ENCODE results near the gene MVB12A. TPM values are rescaled to one million over a fixed set of nuclear protein-coding genes. Genes with fewer than 3 reads are reported as not detected.

The MVB12A gene
- total and polyA plus RNA-seq, 2 experiments from 2014 or later, result 36.6 to 60.3 TPM

- Mint-ChIP-seq H3K36me3 (ENCODE audit: low read depth) (no peaks in the 10 kb centered on the region; the same call in 2 of the 3 replicates), H3K27ac (no peak overlapping the region), H3K4me1 (peaks cover 10% of the 10 kb centered on the region), H3K9me3 (peaks cover 14% of the 10 kb centered on the region), H3K4me3 (no peak overlapping the region), H3K27me3 (ENCODE audit: insufficient read depth, low read depth, poor library complexity) (peaks cover 14% of the 10 kb centered on the region)
- ATAC-seq, result no peak
- Histone ChIP-seq H3K36me3 (ENCODE audit: insufficient read depth) (no peaks in the 10 kb centered on the region), H3K27ac (ENCODE audit: low read depth) (no peak overlapping the region), H3K9me2 (ENCODE audit: insufficient read depth) (no peaks in the 10 kb centered on the region), H3K27me3 (ENCODE audit: insufficient read depth) (peaks cover 10% of the 10 kb centered on the region; the same call in 1 of the 2 replicates), H3K79me2 (replicated peaks; ENCODE audit: insufficient read depth) (no peaks in the 10 kb centered on the region), H4K20me1 (replicated peaks; ENCODE audit: insufficient read depth) (no peaks in the 10 kb centered on the region; the same call in 1 of the 2 replicates), H3K4me2 (no peak overlapping the region), H2AFZ (no peak overlapping the region), H3F3A (replicated peaks; ENCODE audit: low read depth) (peaks cover 20% of the 10 kb centered on the region), H3K4me1 (ENCODE audit: insufficient read depth) (0 out of 2 replicates have a peak, but pooled peaks cover 9% of the 10 kb centered on the region), H3K4me3 (no peak overlapping the region)
- no peak for TF ChIP-seq EZH2phosphoT487 (IDR thresholded peaks at IDR 0.05; ENCODE audit: unreplicated experiment)
- DNase-seq (ENCODE audit: low spot score), result no peak
Measured at GRCh38 chr19:17393002-17393401, 26.8 kb upstream of the MVB12A start.

- Histone ChIP-seq H3K9me2 (ENCODE audit: insufficient read depth) (no peaks in the 10 kb centered on the region), H3K4me1 (ENCODE audit: insufficient read depth) (0 out of 2 replicates have a peak, but pooled peaks cover 9% of the 10 kb centered on the region), H3K4me3 (no peak within 1 kb of the TSS), H3K27ac (ENCODE audit: low read depth) (no peak within 1 kb of the TSS), H3K36me3 (ENCODE audit: insufficient read depth) (no peaks in the 10 kb centered on the region), H2AFZ (no peak within 1 kb of the TSS), H4K20me1 (replicated peaks; ENCODE audit: insufficient read depth) (no peaks in the 10 kb centered on the region; the same call in 1 of the 2 replicates), H3F3A (replicated peaks; ENCODE audit: low read depth) (peaks cover 20% of the 10 kb centered on the region), H3K27me3 (ENCODE audit: insufficient read depth) (peaks cover 10% of the 10 kb centered on the region; the same call in 1 of the 2 replicates), H3K4me2 (no peak within 1 kb of the TSS), H3K79me2 (replicated peaks; ENCODE audit: insufficient read depth) (no peaks in the 10 kb centered on the region)
- peaks cover 17% of the 10 kb centered on the region for H3K27me3 Mint-ChIP-seq (ENCODE audit: insufficient read depth, low read depth, poor library complexity)
- peaks cover 12% of the 10 kb centered on the region for H3K9me3 Mint-ChIP-seq
- peak within 1 kb of the TSS; percentile 56; the same call in 1 of the 3 replicates for H3K4me3 Mint-ChIP-seq
- H3K36me3 Mint-ChIP-seq (ENCODE audit: low read depth), result no peaks in the 10 kb centered on the region; the same call in 2 of the 3 replicates
- peaks cover 10% of the 10 kb centered on the region for H3K4me1 Mint-ChIP-seq
- no peak for TF ChIP-seq JUNB (IDR thresholded peaks at IDR 0.05; ENCODE audit: unreplicated experiment)
- no peak for TF ChIP-seq CREB1 (CRISPR knock-in tag; IDR thresholded peaks at IDR 0.05; ENCODE audit: low read depth)
- no peak for TF ChIP-seq ETS1 (IDR thresholded peaks at IDR 0.05)
- TF ChIP-seq EZH2 (IDR thresholded peaks at IDR 0.05; ENCODE audit: low read depth, unreplicated experiment), result no peak
- DNase-seq (ENCODE audit: low spot score) (peak; percentile 39), ATAC-seq (peak; percentile 1; the same call in 2 of the 3 replicates)
- no peak within 1 kb of the TSS for H3K27ac Mint-ChIP-seq
Measured at GRCh38 chr19:17393914-17394313, 25.9 kb upstream of the MVB12A start, which contains the start of gene CCDC194. Gene CCDC194, minus strand, starts transcription at chr19:17394196. Its CDS starts 38 bp downstream, at chr19:17394158.

- peak; percentile 97 for DNase-seq (ENCODE audit: low spot score)
- 0 out of 2 replicates have a peak, but pooled peaks cover 9% of the 10 kb centered on the region for H3K4me1 ChIP-seq (ENCODE audit: insufficient read depth)
- peaks cover 17% of the 10 kb centered on the region for H3K27me3 Mint-ChIP-seq (ENCODE audit: insufficient read depth, low read depth, poor library complexity)
- no peaks in the 10 kb centered on the region for H3K79me2 ChIP-seq (replicated peaks; ENCODE audit: insufficient read depth)
- H3K27ac Mint-ChIP-seq, result peak overlapping the region; percentile 77
- H3K27me3 ChIP-seq (ENCODE audit: insufficient read depth), result peaks cover 1% of the 10 kb centered on the region; the same call in 1 of the 2 replicates
- H3K4me3 Mint-ChIP-seq, result peak overlapping the region; percentile 56
- H3K36me3 ChIP-seq (ENCODE audit: insufficient read depth), result no peaks in the 10 kb centered on the region
- no peaks in the 10 kb centered on the region; the same call in 2 of the 3 replicates for H3K36me3 Mint-ChIP-seq (ENCODE audit: low read depth)
- H3K4me2 ChIP-seq, result no peak overlapping the region
- peaks cover 17% of the 10 kb centered on the region for H3F3A ChIP-seq (replicated peaks; ENCODE audit: low read depth)
- ATAC-seq, result peak; percentile 40
- peaks cover 10% of the 10 kb centered on the region for H3K4me1 Mint-ChIP-seq
- H3K4me3 ChIP-seq, result no peak overlapping the region
- H4K20me1 ChIP-seq (replicated peaks; ENCODE audit: insufficient read depth), result no peaks in the 10 kb centered on the region; the same call in 1 of the 2 replicates
- H3K9me2 ChIP-seq (ENCODE audit: insufficient read depth), result no peaks in the 10 kb centered on the region
- H3K27ac ChIP-seq (ENCODE audit: low read depth), result no peak overlapping the region
- no peak overlapping the region for H2AFZ ChIP-seq
- peaks cover 2% of the 10 kb centered on the region; the same call in 1 of the 3 replicates for H3K9me3 Mint-ChIP-seq
- TF ChIP-seq CTCF (conservative IDR thresholded peaks at IDR 0.05; ENCODE audit: low read depth in 2 of 2) (peak; percentile 85 to 93), ETS1 (IDR thresholded peaks at IDR 0.05) (peak; percentile 47; the same call in 1 of the 2 replicates)
Measured at GRCh38 chr19:17394891-17395415, 24.9 kb upstream of the MVB12A start.
